ENCODE data around the gene OBSCN. TPM values are rescaled to one million over a fixed set of nuclear protein-coding genes. Genes with fewer than 3 reads are reported as not detected.

The OBSCN gene
- total RNA-seq, 1 donor from 2014 or later, result 7.6 TPM

DNA sequence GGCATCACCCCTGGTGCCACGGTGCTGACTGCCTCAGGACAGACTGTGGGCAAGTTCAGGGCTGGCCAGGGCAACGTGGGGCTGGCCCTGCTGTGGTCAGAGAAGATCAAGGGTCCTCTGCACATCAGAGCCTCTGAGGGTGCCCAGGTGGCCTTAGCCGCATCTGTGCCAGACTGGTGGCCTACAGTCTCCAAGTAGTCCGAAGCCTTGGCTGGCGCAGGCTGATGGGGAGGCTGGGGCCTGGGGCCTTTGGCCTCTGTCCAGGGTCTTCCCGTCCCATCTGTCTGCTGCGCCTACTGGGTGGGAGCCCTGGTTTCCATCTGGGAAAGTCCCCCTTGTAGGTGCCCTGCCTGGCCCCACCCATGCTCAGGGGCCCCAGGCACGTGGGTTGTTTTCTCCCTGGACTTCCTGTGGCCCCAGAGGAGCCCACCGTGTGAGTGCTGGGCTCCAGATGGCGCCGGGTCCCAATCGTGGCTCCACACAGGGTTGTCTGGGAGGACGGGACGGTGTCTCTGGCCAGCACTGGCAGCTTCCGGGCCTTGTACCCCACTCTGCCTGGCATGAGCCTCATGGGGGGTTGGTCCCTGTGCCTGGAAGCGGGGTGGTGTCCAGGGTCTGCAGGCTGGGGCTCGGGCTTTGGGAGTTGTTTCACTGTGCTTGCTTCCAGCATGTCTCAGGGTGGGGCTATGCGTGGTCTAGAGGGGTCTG lies 32.4 kb upstream of the OBSCN start:
- no peaks in the 10 kb centered on the region for H3K27me3 ChIP-seq (ENCODE audit: control insufficient read depth, insufficient read depth, low read length)
- TF ChIP-seq, protein P1, sequence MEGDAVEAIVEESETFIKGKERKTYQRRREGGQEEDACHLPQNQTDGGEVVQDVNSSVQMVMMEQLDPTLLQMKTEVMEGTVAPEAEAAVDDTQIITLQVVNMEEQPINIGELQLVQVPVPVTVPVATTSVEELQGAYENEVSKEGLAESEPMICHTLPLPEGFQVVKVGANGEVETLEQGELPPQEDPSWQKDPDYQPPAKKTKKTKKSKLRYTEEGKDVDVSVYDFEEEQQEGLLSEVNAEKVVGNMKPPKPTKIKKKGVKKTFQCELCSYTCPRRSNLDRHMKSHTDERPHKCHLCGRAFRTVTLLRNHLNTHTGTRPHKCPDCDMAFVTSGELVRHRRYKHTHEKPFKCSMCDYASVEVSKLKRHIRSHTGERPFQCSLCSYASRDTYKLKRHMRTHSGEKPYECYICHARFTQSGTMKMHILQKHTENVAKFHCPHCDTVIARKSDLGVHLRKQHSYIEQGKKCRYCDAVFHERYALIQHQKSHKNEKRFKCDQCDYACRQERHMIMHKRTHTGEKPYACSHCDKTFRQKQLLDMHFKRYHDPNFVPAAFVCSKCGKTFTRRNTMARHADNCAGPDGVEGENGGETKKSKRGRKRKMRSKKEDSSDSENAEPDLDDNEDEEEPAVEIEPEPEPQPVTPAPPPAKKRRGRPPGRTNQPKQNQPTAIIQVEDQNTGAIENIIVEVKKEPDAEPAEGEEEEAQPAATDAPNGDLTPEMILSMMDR (IDR thresholded peaks at IDR 0.05; ENCODE audit: insufficient read depth, low read length, severe bottlenecking), result no peak
- DNase-seq (ENCODE audit: low read depth) (no peak), FAIRE-seq (no peak)
- no peak overlapping the region for H3K4me3 ChIP-seq (ENCODE audit: low read depth, low read length)
- H3K36me3 ChIP-seq (ENCODE audit: control insufficient read depth, insufficient read depth, low read length), result peaks cover 7% of the 10 kb centered on the region

DNA sequence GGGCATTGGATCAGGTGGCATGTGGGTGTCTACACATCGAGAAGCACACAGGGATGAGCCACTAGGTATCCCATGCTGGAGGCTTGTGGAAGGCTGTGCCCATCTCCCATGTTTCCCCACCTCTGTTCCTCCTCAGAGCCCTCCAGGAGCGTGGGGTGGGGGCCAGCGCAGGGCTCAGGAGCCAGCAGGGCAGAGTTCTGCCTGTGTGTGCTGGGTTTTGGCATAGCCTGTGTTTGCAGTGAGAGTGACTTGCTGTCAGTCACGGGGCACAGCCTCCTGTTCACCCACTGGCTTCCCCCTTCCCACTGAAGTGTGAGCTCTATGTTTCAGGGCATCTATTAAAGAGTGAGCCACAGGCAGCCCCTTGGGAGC lies 31.8 kb upstream of the OBSCN start:
- H3K36me3 ChIP-seq (ENCODE audit: control insufficient read depth, insufficient read depth, low read length), result peaks cover 7% of the 10 kb centered on the region
- FAIRE-seq (no peak), DNase-seq (ENCODE audit: low read depth) (no peak)
- TF ChIP-seq, protein P1 (IDR thresholded peaks at IDR 0.05; ENCODE audit: insufficient read depth, low read length, severe bottlenecking), result no peak
- H3K4me3 ChIP-seq (ENCODE audit: low read depth, low read length), result no peak overlapping the region
- H3K27me3 ChIP-seq (ENCODE audit: control insufficient read depth, insufficient read depth, low read length), result no peaks in the 10 kb centered on the region

DNA sequence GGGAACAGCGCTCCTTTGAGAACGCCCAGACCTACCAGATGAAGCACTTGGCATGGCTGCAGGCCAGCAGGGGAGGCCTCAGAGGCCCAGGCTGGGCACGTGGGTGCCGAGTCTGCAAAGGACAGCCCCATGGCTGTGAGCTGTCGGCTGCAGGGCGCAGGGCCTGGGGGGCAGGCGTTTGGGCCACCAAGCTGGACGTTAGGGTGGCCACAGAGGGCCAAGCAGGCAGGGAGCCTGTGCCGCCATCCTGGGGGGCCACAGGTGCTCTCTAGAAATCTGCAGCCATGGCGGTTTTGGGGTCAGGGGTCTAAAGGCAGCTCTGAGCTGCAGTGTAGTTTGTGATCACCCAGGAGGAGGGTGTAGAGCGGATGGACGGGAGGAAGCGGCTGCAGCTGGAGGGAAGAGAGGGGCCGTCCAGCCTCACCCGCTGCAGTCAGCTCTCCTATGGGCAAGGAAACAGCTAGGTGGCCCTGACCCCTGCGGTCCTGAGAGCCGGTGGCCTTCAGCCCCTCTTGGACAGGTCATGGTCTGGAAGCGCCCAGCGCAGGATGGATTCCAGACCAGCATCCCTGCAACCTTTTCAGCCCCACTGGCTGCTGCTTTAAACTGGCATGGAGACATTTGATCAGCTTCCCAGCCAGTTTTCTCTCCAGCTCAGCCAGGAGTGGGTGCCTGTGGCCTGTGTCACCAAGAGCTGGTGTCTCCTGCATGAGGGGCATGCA lies 31.2 kb upstream of the OBSCN start:
- DNase-seq (ENCODE audit: low read depth) (no peak), FAIRE-seq (no peak)
- Histone ChIP-seq H3K27me3 (ENCODE audit: control insufficient read depth, insufficient read depth, low read length) (no peaks in the 10 kb centered on the region), H3K36me3 (ENCODE audit: control insufficient read depth, insufficient read depth, low read length) (peaks cover 7% of the 10 kb centered on the region), H3K4me3 (ENCODE audit: low read depth, low read length) (no peak overlapping the region)
- TF ChIP-seq, protein P1 (IDR thresholded peaks at IDR 0.05; ENCODE audit: insufficient read depth, low read length, severe bottlenecking), result no peak

GRCh38 chr1:228177183-228177475 lies 30.7 kb upstream of the OBSCN start:
- FAIRE-seq (no peak), DNase-seq (ENCODE audit: low read depth) (no peak)
- TF ChIP-seq, protein P1 (IDR thresholded peaks at IDR 0.05; ENCODE audit: insufficient read depth, low read length, severe bottlenecking), result no peak
- H3K36me3 ChIP-seq (ENCODE audit: control insufficient read depth, insufficient read depth, low read length), result peaks cover 7% of the 10 kb centered on the region
- no peak overlapping the region for H3K4me3 ChIP-seq (ENCODE audit: low read depth, low read length)
- no peaks in the 10 kb centered on the region for H3K27me3 ChIP-seq (ENCODE audit: control insufficient read depth, insufficient read depth, low read length)

DNA sequence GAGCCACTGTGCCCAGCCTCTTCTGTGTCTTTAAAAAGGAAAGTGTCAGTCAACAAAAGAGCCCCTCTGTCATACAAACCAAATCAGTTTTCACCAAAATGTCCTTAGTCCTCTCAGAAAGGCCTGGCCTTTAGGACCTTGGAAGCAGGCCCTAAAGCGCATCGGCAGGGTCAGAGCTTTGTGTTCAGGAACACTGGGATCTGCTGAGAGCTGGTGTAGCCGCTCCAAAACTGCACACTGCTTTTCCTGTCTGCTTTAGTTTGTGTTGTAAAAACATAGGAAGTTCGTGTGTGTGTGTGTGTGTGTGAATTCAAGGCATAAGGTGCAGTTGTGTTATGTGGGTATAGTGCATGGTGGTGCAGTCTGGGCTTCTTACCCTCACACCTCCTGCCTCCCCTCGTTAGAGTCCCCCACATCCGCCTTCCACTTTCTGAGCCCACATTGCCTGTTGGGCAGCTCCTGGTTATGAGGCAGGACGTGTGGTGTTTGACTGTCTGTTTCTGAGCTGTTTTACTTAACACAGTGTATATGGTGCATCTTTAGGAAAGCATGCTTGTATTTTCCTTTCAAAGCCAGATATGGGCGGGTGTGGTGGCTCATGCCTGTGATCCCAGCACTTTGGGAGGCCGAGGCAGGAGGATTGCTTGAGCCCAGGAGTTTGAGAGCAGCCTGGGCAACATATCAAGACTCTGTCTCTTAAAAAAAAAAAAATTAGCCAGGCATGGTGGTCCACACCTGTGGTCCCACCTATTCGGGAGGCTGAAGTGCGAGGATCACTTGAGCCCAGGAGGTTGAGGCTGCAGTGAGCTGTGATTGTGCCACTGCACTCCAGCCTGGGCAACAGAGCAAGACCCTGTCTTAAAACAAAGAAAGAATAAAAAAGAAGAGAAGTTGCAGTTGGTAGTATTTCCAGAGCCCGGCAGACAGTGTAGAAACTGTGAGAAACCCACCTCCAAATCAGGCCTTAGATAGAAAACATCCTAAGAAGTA lies 29.8 kb upstream of the OBSCN start:
- H3K4me3 ChIP-seq (ENCODE audit: low read depth, low read length), result no peak overlapping the region
- H3K36me3 ChIP-seq (ENCODE audit: control insufficient read depth, insufficient read depth, low read length), result peaks cover 7% of the 10 kb centered on the region
- H3K27me3 ChIP-seq (ENCODE audit: control insufficient read depth, insufficient read depth, low read length), result no peaks in the 10 kb centered on the region
- DNase-seq (ENCODE audit: low read depth), result no peak
- TF ChIP-seq, protein P1 (IDR thresholded peaks at IDR 0.05; ENCODE audit: insufficient read depth, low read length, severe bottlenecking), result no peak
- no peak for FAIRE-seq
